ENCODE results near the gene HINT2. TPM values are rescaled to one million over a fixed set of nuclear protein-coding genes. Genes with fewer than 3 reads are reported as not detected.
A peak's percentile ranks its signal among the peaks of the same experiment; 100 is the strongest.

HINT2 gene
- total RNA-seq, 1 donor from 2014 or later, result 71.1 TPM

DNA sequence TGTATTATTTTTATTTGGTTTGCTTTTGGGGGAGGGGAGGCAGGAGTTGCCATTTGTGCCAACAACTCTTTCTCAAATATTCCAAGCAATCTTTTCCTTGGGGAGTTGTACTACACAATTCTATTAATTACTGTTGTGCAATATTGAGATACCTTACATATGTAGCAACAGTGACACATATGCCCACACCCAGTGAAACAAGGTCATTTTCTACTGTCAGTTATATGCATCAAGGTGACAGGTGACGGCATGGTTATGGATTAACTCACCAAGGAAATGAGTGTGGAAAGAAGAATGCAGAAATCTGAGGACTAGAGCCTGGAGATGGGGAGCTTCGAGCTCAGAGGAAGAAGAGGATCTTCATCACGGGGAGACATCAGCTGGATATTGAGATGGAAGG is 42.9 kb downstream of the HINT2 start:
- no peaks in the 10 kb centered on the region for H3K27me3 ChIP-seq (ENCODE audit: low read depth)
- H3K9me3 ChIP-seq (replicated peaks), result no peaks in the 10 kb centered on the region
- intact Hi-C loops (cut with micrococcal nuclease), result no loop called here
- H3K4me3 ChIP-seq, result no peak overlapping the region
- H3K27ac ChIP-seq (replicated peaks), result peak overlapping the region; percentile 74
- DNase-seq, result no peak
- no peaks in the 10 kb centered on the region for H3K36me3 ChIP-seq
- peaks cover 34% of the 10 kb centered on the region for H3K4me1 ChIP-seq
- TF ChIP-seq, protein P1, sequence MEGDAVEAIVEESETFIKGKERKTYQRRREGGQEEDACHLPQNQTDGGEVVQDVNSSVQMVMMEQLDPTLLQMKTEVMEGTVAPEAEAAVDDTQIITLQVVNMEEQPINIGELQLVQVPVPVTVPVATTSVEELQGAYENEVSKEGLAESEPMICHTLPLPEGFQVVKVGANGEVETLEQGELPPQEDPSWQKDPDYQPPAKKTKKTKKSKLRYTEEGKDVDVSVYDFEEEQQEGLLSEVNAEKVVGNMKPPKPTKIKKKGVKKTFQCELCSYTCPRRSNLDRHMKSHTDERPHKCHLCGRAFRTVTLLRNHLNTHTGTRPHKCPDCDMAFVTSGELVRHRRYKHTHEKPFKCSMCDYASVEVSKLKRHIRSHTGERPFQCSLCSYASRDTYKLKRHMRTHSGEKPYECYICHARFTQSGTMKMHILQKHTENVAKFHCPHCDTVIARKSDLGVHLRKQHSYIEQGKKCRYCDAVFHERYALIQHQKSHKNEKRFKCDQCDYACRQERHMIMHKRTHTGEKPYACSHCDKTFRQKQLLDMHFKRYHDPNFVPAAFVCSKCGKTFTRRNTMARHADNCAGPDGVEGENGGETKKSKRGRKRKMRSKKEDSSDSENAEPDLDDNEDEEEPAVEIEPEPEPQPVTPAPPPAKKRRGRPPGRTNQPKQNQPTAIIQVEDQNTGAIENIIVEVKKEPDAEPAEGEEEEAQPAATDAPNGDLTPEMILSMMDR (IDR thresholded peaks at IDR 0.05; ENCODE audit: borderline replicate concordance), result no peak

DNA sequence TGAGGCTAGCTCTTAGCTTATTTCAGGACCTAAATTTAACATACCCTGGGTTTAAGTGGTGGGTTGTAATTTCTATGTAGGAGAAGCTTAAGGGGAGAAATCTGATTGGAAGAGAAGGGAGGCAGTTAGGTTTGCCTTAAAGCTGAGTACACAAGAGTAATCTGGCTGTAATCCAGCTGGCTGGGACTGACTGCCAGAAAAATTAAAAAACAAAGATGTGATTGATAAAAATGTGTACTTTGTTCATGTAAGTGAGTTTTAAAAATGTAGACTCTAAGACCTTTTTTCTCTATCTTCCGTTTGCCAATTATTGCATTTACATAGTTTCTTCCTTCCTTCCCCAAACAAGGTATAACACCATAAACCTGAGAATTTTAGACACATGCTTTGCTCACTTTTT is 43.3 kb downstream of the HINT2 start:
- no peaks in the 10 kb centered on the region for H3K27me3 ChIP-seq (ENCODE audit: low read depth)
- peak overlapping the region; percentile 26 for H3K4me3 ChIP-seq
- TF ChIP-seq, protein P1 (IDR thresholded peaks at IDR 0.05; ENCODE audit: borderline replicate concordance), result no peak
- peak overlapping the region; percentile 74 for H3K27ac ChIP-seq (replicated peaks)
- no peaks in the 10 kb centered on the region for H3K9me3 ChIP-seq (replicated peaks)
- peaks cover 34% of the 10 kb centered on the region for H3K4me1 ChIP-seq
- intact Hi-C loops (cut with micrococcal nuclease), result no loop called here
- no peak for DNase-seq
- no peaks in the 10 kb centered on the region for H3K36me3 ChIP-seq

DNA sequence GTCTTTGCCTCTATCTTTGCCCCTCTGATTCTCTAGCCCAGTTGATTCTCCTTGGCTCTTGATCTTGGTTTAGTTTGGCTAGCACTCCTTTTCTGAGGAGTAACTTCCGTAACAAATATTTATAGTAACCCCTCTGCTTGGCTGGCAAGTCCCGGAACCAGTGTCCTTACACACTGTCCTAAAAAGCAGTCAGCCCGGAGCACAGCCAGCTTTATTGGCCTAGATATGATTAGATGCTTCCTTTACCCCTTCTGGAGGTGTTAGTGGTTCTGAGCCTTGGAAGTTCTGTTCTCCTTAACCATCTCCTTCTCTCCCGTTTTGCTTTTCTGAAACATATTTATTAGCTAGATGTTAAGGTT is 43.8 kb downstream of the HINT2 start:
- H3K4me1 ChIP-seq, result peaks cover 34% of the 10 kb centered on the region
- intact Hi-C loops (cut with micrococcal nuclease), result no loop called here
- H3K27ac ChIP-seq (replicated peaks), result peak overlapping the region; percentile 74
- peak overlapping the region; percentile 26 for H3K4me3 ChIP-seq
- TF ChIP-seq, protein P1 (IDR thresholded peaks at IDR 0.05; ENCODE audit: borderline replicate concordance), result no peak
- peak; percentile 54 for DNase-seq
- H3K9me3 ChIP-seq (replicated peaks), result no peaks in the 10 kb centered on the region
- no peaks in the 10 kb centered on the region for H3K36me3 ChIP-seq
- no peaks in the 10 kb centered on the region for H3K27me3 ChIP-seq (ENCODE audit: low read depth)

DNA sequence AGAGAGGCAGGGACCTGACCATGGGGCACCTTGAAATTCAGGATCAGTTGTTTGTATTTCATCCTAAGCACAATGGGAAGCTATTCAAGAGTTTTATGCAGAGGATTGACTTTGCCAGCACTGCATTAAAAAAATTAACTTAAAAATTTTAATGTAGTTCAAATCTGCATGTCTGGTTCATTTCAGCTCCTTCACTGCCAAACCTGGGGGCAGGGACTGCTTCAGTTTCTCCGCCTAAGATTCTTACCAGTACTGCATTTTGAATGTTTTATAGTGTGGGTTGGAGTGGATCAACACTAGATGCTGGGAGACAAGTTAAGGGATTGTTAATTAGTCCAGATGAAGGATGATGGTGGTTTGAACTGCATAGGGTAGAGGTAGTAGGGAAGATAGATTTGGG is 45.1 kb downstream of the HINT2 start:
- Histone ChIP-seq H3K9me3 (replicated peaks) (no peaks in the 10 kb centered on the region), H3K27ac (replicated peaks) (no peak overlapping the region), H3K27me3 (ENCODE audit: low read depth) (no peaks in the 10 kb centered on the region), H3K4me1 (peaks cover 26% of the 10 kb centered on the region), H3K36me3 (no peaks in the 10 kb centered on the region), H3K4me3 (no peak overlapping the region)
- intact Hi-C loops (cut with micrococcal nuclease), result no loop called here
- TF ChIP-seq, protein P1 (IDR thresholded peaks at IDR 0.05; ENCODE audit: borderline replicate concordance), result no peak
- DNase-seq, result no peak

DNA sequence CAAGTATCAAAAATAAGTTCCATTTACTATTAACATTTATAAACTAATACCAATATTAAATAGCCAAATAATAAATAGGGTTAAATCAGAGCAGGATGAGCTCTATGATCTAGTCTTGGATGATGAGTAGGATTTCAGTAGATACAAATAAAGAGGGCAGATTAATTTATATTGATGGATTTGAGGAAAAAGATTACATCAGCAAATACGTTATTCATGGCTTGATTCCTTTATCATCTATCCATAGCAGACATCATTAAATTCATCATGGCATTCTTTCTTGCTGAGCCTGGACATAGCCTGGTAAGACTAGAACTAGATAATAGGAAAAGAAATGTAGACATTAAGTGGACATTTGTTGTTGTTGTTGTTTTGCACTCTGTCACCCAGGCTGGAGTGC is 47.4 kb downstream of the HINT2 start:
- H3K27me3 ChIP-seq (ENCODE audit: low read depth), result no peaks in the 10 kb centered on the region
- no peak for DNase-seq
- TF ChIP-seq, protein P1 (IDR thresholded peaks at IDR 0.05; ENCODE audit: borderline replicate concordance), result no peak
- H3K4me1 ChIP-seq, result peaks cover 26% of the 10 kb centered on the region
- no peak overlapping the region for H3K27ac ChIP-seq (replicated peaks)
- no peaks in the 10 kb centered on the region for H3K9me3 ChIP-seq (replicated peaks)
- H3K36me3 ChIP-seq, result no peaks in the 10 kb centered on the region
- H3K4me3 ChIP-seq, result no peak overlapping the region
- intact Hi-C loops (cut with micrococcal nuclease), result no loop called here

DNA sequence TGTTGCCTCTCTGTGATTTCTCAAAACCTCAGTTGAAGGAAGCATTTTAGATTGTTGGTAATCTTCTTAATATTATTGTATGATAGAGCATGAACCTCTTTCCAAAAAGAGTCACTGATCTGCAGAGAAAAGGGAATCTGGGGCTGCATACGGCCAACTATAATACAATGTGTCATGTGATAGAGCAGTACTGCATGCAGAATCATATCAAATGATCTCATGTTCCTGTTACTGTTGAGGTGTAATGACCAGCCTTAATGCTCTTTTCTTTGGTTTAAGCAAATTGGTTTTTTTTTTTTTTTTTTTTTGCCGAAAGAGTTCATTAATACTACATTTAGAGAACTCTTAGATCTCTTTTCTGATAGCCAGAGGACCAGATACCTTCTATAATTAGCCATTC is 47.8 kb downstream of the HINT2 start:
- intact Hi-C loops (cut with micrococcal nuclease), result no loop called here
- Histone ChIP-seq H3K4me1 (peaks cover 22% of the 10 kb centered on the region), H3K27me3 (ENCODE audit: low read depth) (no peaks in the 10 kb centered on the region), H3K9me3 (replicated peaks) (no peaks in the 10 kb centered on the region), H3K27ac (replicated peaks) (no peak overlapping the region), H3K4me3 (no peak overlapping the region), H3K36me3 (no peaks in the 10 kb centered on the region)
- TF ChIP-seq, protein P1 (IDR thresholded peaks at IDR 0.05; ENCODE audit: borderline replicate concordance), result no peak
- DNase-seq, result no peak
